ENCODE data around the gene CTCFL.

GRCh38 chr20:57501461-57502335, 23.2 kb downstream of the CTCFL start:
- no peak for TF ChIP-seq EZH2 (IDR thresholded peaks at IDR 0.05; ENCODE audit: borderline replicate concordance, insufficient read depth, low read length, poor library complexity, severe bottlenecking)
- TF ChIP-seq RAD21 (conservative IDR thresholded peaks at IDR 0.05) = no peak
- no peak for TF ChIP-seq CTCF (IDR thresholded peaks at IDR 0.05; ENCODE audit: poor library complexity, severe bottlenecking)
- no peak for TF ChIP-seq TAF1 (IDR thresholded peaks at IDR 0.05; ENCODE audit: low read depth)
- TF ChIP-seq EP300 (conservative IDR thresholded peaks at IDR 0.05; ENCODE audit: poor library complexity, severe bottlenecking) = no peak
- no peak for TF ChIP-seq SMC3 (conservative IDR thresholded peaks at IDR 0.05; ENCODE audit: poor library complexity)
- TF ChIP-seq REST (IDR thresholded peaks at IDR 0.05; ENCODE audit: borderline replicate concordance) = no peak
- no peak for TF ChIP-seq POLR2AphosphoS5 (IDR thresholded peaks at IDR 0.05)

All from neural cell (in vitro differentiated cells).